OCI-LY7 (cell line): ENCODE measurements around the gene CAMP. TPM values are rescaled to one million over a fixed set of nuclear protein-coding genes. Genes with fewer than 3 reads are reported as not detected.

ENCODE experiments used
- BruUV-seq: library from RNA; stranded (reverse); fragments of 400-500 nt; replicated peaks from 2 replicates; lab custom pipeline; 2021; lab: Mats Ljungman, UMichigan
- CTCF ChIA-PET: fragments of 300-600 bp; sonication (Branson Sonifier 250); formaldehyde crosslinking; loops from one replicate; lab custom pipeline; 2022; ENCODE audit warnings: antibody characterized with exemption; ENCODE audit not compliant: unreplicated experiment; lab: Charles Lee
- POLR2A ChIA-PET: fragments of 300-600 bp; sonication (Branson Sonifier 250); formaldehyde crosslinking; loops from one replicate; lab custom pipeline; 2022; ENCODE audit warnings: antibody characterized with exemption; lab: Charles Lee
- DNase-seq: peaks from one replicate; pipeline ENCODE4 v3.0.0-alpha.2; 2015; ENCODE audit warnings: low spot score
- H2AFZ ChIP-seq: fragments of 200-600 bp; sonication (generic), shearing (Covaris generic); 2 replicates; pipeline ENCODE4 v1.6.1; 2014; ENCODE audit warnings: mild to moderate bottlenecking, antibody characterized with exemption, low read length, moderate library complexity
- H3K27ac ChIP-seq: fragments of 200-600 bp; sonication (generic); 2 replicates; pipeline ENCODE4 v1.5.1; 2014; ENCODE audit warnings: mixed run types, low read depth, mild to moderate bottlenecking, moderate library complexity, low read length, inconsistent platforms; ENCODE audit not compliant: poor library complexity, severe bottlenecking
- H3K36me3 ChIP-seq: fragments of 200-600 bp; sonication (generic); 2 replicates; pipeline ENCODE4 v1.6.1; 2014; ENCODE audit warnings: mild to moderate bottlenecking, antibody characterized with exemption, low read length, moderate library complexity, mixed read lengths; ENCODE audit not compliant: insufficient read depth
- H3K4me1 ChIP-seq: fragments of 200-600 bp; sonication (generic); 2 replicates; pipeline ENCODE4 v1.5.1; 2014; ENCODE audit warnings: mild to moderate bottlenecking, low read length; ENCODE audit not compliant: insufficient read depth, poor library complexity, severe bottlenecking
- H3K4me2 ChIP-seq: fragments of 200-600 bp; sonication (generic); 2 replicates; pipeline ENCODE4 v1.6.1; 2014; ENCODE audit warnings: mild to moderate bottlenecking, low read length
- H3K4me3 ChIP-seq: fragments of 200-600 bp; sonication (generic); 2 replicates; pipeline ENCODE4 v1.5.1; 2014; ENCODE audit warnings: mild to moderate bottlenecking, low read depth, low read length; ENCODE audit not compliant: poor library complexity, severe bottlenecking
- H3K79me2 ChIP-seq: fragments of 200-600 bp; sonication (generic); 2 replicates; pipeline ENCODE4 v1.6.1; 2016; ENCODE audit warnings: low read depth, mild to moderate bottlenecking, low read length, moderate library complexity, mixed read lengths; ENCODE audit not compliant: insufficient read depth
- H3K9me2 ChIP-seq: fragments of 200-600 bp; sonication (generic); 2 replicates; pipeline ENCODE4 v1.6.1; 2016; ENCODE audit warnings: mild to moderate bottlenecking, low read length, mixed read lengths; ENCODE audit not compliant: insufficient read depth
- H3K9me3 ChIP-seq: fragments of 200-600 bp; sonication (generic); 2 replicates; pipeline ENCODE4 v1.6.1; 2014; ENCODE audit warnings: mild to moderate bottlenecking, mixed run types, low read length, mixed read lengths
- H4K20me1 ChIP-seq: fragments of 200-600 bp; sonication (generic); 2 replicates; pipeline ENCODE4 v1.6.1; 2014; ENCODE audit warnings: mild to moderate bottlenecking, antibody characterized with exemption, low read length, moderate library complexity, mixed read lengths; ENCODE audit not compliant: insufficient read depth
- EZH2phosphoT487 ChIP-seq: fragments of 200-600 bp; sonication (generic); IDR thresholded peaks from 2 replicates; pipeline ENCODE4 v1.6.1; 2018; ENCODE audit warnings: low read depth, borderline replicate concordance, mild to moderate bottlenecking, mixed run types, antibody characterized with exemption, low read length, moderate library complexity, mixed read lengths
- intact Hi-C: fragments of 100-400 bp; cut with micrococcal nuclease; formaldehyde crosslinking; loops from one replicate; pipeline ENCODE4 v1.10.0; 2022; ENCODE audit not compliant: unreplicated experiment
- total RNA-seq, 2 experiments: library from RNA; depleted of rRNA in 1 of 2; stranded (reverse); fragments of >200 nt in 1 of 2; shearing (Covaris generic) in 1 of 2; gene quantifications; 2 replicates each; pipeline ENCODE4 v1.2.3, GENCODE V29; 2014 to 2022
- TF ChIP-seq, protein P1 (sequence below): fragments of 200-600 bp; sonication (generic); conservative IDR thresholded peaks from 2 replicates; pipeline ENCODE4 v1.5.1; 2014; ENCODE audit warnings: mild to moderate bottlenecking, antibody characterized with exemption, low read length, moderate library complexity, mixed read lengths

Gene CAMP
- total RNA-seq, 2 experiments from 2014 or later, result 18.2 to 56.8 TPM

DNA sequence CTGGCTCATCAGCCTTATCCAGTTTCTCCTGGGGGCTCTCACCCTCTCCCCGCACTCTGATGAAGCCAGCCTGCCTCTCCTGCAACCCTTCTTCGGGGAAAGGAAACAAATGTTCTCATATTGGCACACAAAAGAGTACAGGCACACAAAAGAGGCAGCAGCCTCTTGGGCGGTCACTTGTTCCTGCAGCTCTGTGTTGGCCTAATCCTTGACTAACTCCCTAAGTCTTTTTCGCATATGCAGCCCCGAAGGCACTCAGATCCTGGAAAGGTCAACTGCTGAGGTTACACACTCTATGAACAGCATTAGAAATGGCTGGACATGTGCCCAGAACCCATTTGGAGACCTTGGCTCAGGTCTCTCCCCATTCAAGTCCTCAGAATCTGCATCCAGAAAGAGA is 7.4 kb upstream of the CAMP start:
- no peaks in the 10 kb centered on the region for H4K20me1 ChIP-seq
- H3K9me3 ChIP-seq, result no peaks in the 10 kb centered on the region
- no peaks in the 10 kb centered on the region for H3K36me3 ChIP-seq
- no peak overlapping the region for H3K27ac ChIP-seq
- no peak overlapping the region for H3K4me2 ChIP-seq
- POLR2A ChIA-PET, result no interaction called here
- no peak for DNase-seq
- no peak overlapping the region for H2AFZ ChIP-seq
- H3K9me2 ChIP-seq, result no peaks in the 10 kb centered on the region
- intact Hi-C loops, result no loop called here
- CTCF ChIA-PET, result no interaction called here
- H3K4me3 ChIP-seq, result no peak overlapping the region
- H3K4me1 ChIP-seq, result peaks cover 5% of the 10 kb centered on the region
- H3K79me2 ChIP-seq, result no peaks in the 10 kb centered on the region
- TF ChIP-seq, protein P1, sequence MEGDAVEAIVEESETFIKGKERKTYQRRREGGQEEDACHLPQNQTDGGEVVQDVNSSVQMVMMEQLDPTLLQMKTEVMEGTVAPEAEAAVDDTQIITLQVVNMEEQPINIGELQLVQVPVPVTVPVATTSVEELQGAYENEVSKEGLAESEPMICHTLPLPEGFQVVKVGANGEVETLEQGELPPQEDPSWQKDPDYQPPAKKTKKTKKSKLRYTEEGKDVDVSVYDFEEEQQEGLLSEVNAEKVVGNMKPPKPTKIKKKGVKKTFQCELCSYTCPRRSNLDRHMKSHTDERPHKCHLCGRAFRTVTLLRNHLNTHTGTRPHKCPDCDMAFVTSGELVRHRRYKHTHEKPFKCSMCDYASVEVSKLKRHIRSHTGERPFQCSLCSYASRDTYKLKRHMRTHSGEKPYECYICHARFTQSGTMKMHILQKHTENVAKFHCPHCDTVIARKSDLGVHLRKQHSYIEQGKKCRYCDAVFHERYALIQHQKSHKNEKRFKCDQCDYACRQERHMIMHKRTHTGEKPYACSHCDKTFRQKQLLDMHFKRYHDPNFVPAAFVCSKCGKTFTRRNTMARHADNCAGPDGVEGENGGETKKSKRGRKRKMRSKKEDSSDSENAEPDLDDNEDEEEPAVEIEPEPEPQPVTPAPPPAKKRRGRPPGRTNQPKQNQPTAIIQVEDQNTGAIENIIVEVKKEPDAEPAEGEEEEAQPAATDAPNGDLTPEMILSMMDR, result no peak
- TF ChIP-seq EZH2phosphoT487, result no peak
- BruUV-seq, result no TSS peak

DNA sequence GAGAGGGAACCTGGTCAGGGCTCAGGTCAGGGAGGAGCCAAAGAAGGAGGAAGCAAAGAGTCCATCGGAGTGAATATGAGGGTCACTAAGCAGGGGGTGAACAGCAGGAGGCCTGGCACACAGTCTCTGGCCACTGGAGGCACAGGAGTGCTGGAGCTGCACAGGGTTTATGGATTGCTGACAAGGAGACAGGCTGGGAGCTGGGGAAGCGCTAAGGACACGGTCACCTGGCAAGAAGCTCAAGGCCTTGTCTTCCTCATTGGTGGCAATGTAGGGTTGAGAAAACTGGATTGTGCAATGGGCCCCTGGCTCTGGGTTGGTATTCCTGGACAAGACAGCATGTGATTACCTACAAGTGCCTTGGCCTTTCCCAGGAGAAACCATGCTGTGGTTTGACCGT is 5.8 kb upstream of the CAMP start:
- no peaks in the 10 kb centered on the region for H3K36me3 ChIP-seq
- no peak overlapping the region for H3K27ac ChIP-seq
- no peaks in the 10 kb centered on the region for H3K9me3 ChIP-seq
- no peaks in the 10 kb centered on the region for H3K9me2 ChIP-seq
- H3K4me2 ChIP-seq, result no peak overlapping the region
- DNase-seq, result no peak
- intact Hi-C loops, result no loop called here
- ChIA-PET POLR2A (no interaction called here), CTCF (no interaction called here)
- H4K20me1 ChIP-seq, result no peaks in the 10 kb centered on the region
- H3K4me1 ChIP-seq, result peaks cover 21% of the 10 kb centered on the region
- H3K79me2 ChIP-seq, result no peaks in the 10 kb centered on the region
- BruUV-seq, result no TSS peak
- H3K4me3 ChIP-seq, result no peak overlapping the region
- H2AFZ ChIP-seq, result no peak overlapping the region
- TF ChIP-seq EZH2phosphoT487, result no peak
- TF ChIP-seq, protein P1, result no peak

DNA sequence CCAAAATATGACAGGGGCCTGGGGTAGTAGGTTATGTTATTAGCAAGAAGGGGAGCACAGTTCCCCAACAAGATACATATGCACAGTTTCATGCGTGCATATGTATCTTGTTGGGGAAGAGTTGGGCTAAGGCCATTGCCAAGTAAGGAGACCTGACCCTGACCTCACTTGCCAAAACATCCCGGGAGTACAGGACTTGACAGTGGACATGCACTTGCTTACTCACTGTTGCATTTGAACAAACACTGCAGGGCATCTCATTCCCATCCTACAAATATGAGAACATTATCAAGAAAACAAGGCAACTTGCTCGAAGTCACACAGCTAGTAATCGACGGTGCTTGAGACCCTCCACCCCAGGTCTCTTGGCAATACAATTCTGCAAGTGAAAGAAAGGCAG is 4.8 kb upstream of the CAMP start:
- intact Hi-C loops, result no loop called here
- ChIA-PET POLR2A (no interaction called here), CTCF (no interaction called here)
- no peak for TF ChIP-seq EZH2phosphoT487
- TF ChIP-seq, protein P1, result no peak
- H3K9me2 ChIP-seq, result no peaks in the 10 kb centered on the region
- H4K20me1 ChIP-seq, result no peaks in the 10 kb centered on the region
- no peaks in the 10 kb centered on the region for H3K9me3 ChIP-seq
- H3K4me1 ChIP-seq, result peaks cover 31% of the 10 kb centered on the region
- no TSS peak for BruUV-seq
- H3K27ac ChIP-seq, result no peak overlapping the region
- H2AFZ ChIP-seq, result no peak overlapping the region
- no peak overlapping the region for H3K4me2 ChIP-seq
- no peaks in the 10 kb centered on the region for H3K36me3 ChIP-seq
- no peak overlapping the region for H3K4me3 ChIP-seq
- no peaks in the 10 kb centered on the region for H3K79me2 ChIP-seq
- DNase-seq, result no peak
